ENCODE data around the gene SUMO3.

DNA sequence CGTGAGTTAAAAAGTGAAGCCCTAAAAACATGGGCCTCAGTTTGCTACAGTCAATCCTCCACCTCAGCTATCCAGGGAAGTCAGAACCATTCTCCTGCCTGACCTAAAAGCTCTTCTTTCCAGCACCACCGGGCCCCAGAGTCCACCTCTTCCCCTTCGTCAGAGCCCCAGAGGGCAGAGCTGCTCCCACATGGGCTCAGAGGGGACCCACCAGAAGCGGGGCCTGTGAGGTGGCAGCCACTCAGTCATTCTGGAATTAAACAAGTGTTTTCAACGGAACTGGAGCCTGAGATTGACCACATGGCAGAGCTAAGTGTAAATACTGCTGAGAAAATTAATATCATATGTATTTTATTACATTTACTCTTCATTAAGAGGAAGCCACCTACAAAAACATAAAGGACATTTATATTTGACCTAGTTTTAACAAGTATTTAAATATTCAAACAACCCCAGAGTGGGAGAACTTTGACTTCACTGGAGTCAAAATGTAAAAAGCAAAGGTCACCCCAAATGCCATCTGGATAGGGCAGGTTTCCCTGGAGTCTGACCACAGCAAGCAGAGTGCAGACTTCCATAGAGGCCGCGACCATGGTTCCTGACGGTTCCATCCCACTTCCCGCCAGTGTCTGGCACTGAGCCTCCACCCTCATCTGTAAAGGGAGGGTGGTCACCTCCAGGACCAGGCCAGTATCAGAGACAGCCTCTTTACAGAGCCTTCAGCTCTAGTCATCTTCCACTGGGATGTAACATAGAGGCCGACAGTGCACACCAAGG is 1.8 kb downstream of the SUMO3 start:
- TF ChIP-seq, protein P1, sequence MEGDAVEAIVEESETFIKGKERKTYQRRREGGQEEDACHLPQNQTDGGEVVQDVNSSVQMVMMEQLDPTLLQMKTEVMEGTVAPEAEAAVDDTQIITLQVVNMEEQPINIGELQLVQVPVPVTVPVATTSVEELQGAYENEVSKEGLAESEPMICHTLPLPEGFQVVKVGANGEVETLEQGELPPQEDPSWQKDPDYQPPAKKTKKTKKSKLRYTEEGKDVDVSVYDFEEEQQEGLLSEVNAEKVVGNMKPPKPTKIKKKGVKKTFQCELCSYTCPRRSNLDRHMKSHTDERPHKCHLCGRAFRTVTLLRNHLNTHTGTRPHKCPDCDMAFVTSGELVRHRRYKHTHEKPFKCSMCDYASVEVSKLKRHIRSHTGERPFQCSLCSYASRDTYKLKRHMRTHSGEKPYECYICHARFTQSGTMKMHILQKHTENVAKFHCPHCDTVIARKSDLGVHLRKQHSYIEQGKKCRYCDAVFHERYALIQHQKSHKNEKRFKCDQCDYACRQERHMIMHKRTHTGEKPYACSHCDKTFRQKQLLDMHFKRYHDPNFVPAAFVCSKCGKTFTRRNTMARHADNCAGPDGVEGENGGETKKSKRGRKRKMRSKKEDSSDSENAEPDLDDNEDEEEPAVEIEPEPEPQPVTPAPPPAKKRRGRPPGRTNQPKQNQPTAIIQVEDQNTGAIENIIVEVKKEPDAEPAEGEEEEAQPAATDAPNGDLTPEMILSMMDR (conservative IDR thresholded peaks at IDR 0.05; ENCODE audit: low read length), result no peak
- no peak for TF ChIP-seq EZH2phosphoT487 (IDR thresholded peaks at IDR 0.05; ENCODE audit: borderline replicate concordance, low read depth, low read length)
